Thyroid gland (tissue), 4 donors: ENCODE results near the gene GSN. TPM values are rescaled to one million over a fixed set of nuclear protein-coding genes. Genes with fewer than 3 reads are reported as not detected.

Experiments
- DNase-seq, 2 donors: peaks; one replicate each; pipeline ENCODE4 v3.0.0-alpha.2; 2019
- H3K27ac ChIP-seq, 3 donors: fragments of 200-600 bp; sonication (generic); 1 replicate in 2 of 3; 2 replicates in 1 of 3; pipeline ENCODE4 v1.5.1; 2016 to 2019; ENCODE audit warnings: mild to moderate bottlenecking in 1 of 3, moderate library complexity in 1 of 3
- H3K27me3 ChIP-seq: fragments of 200-600 bp; sonication (generic); one replicate; pipeline ENCODE4 v1.5.1; 2019
- H3K36me3 ChIP-seq, 2 donors: fragments of 200-600 bp; sonication (generic); one replicate each; pipeline ENCODE4 v1.5.1; 2016 to 2019
- H3K4me1 ChIP-seq, 2 donors: fragments of 200-600 bp; sonication (generic); one replicate each; pipeline ENCODE4 v1.5.1; 2017 to 2019
- H3K4me3 ChIP-seq, 3 donors: fragments of 200-600 bp; sonication (generic); replicated peaks in 1 of 3; 1 replicate in 2 of 3; 2 replicates in 1 of 3; pipeline ENCODE4 v1.5.1; 2016; ENCODE audit warnings: mild to moderate bottlenecking in 1 of 3
- H3K9me3 ChIP-seq: fragments of 200-600 bp; sonication (generic); one replicate; pipeline ENCODE4 v1.5.1; 2017
- POLR2A ChIP-seq, 2 donors: fragments of 450-650 bp; IDR thresholded peaks; one replicate each; pipeline ENCODE4 v1.6.1; 2017; ENCODE audit warnings: antibody characterized with exemption in 2 of 2, mild to moderate bottlenecking in 2 of 2, moderate library complexity in 1 of 2
- WGBS, 2 donors: methylation state at CpG; one replicate each; pipeline ENCODE4 v1.1.5; 2017; 5-methylcytosine and 5-hydroxymethylcytosine counted together
- intact Hi-C: fragments of 100-400 bp; cut with DNase I; formaldehyde crosslinking; loops from one replicate; pipeline ENCODE4 v1.15.1; 2023
- total RNA-seq, 4 donors: library from RNA; depleted of rRNA; stranded (reverse); fragments of >200 nt; gene quantifications; one replicate each; pipeline ENCODE4 v1.2.3, GENCODE V29; 2016
- TF ChIP-seq, protein P1 (sequence below), 6 experiments: fragments of 200-600 bp in 3 of 6; fragments of 450-650 bp in 3 of 6; sonication (generic) in 3 of 6; IDR thresholded peaks; one replicate each; pipeline ENCODE4 v1.5.1; 2016 to 2019; ENCODE audit warnings: antibody characterized with exemption in 6 of 6, mild to moderate bottlenecking in 2 of 6, inconsistent platforms in 1 of 6, moderate library complexity in 1 of 6

The GSN gene
- total RNA-seq, 4 donors from 2014 or later: 1,151 to 1,624 (median 1,443) TPM

DNA sequence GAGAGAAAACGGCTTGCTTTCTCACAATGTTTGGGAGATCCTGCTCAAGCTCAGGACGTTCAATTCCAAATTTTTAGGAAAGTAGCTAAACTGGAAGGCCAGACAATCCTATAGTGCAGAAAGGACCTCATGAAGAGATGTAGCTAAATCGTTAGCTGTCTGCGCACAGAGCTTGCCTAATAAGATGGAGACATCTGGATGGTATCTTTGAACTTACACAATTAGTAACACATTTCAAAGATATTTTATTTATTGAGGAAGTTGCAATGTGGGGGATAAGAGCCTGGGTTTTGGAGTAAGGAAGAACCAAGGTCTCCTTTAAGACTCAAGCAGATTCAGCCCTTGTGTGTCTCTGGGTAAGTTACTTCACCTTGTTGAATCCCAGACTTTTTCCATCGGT is 37.7 kb upstream of the GSN start:
- no peak for TF ChIP-seq POLR2A (IDR thresholded peaks at IDR 0.05)
- TF ChIP-seq, protein P1, sequence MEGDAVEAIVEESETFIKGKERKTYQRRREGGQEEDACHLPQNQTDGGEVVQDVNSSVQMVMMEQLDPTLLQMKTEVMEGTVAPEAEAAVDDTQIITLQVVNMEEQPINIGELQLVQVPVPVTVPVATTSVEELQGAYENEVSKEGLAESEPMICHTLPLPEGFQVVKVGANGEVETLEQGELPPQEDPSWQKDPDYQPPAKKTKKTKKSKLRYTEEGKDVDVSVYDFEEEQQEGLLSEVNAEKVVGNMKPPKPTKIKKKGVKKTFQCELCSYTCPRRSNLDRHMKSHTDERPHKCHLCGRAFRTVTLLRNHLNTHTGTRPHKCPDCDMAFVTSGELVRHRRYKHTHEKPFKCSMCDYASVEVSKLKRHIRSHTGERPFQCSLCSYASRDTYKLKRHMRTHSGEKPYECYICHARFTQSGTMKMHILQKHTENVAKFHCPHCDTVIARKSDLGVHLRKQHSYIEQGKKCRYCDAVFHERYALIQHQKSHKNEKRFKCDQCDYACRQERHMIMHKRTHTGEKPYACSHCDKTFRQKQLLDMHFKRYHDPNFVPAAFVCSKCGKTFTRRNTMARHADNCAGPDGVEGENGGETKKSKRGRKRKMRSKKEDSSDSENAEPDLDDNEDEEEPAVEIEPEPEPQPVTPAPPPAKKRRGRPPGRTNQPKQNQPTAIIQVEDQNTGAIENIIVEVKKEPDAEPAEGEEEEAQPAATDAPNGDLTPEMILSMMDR (IDR thresholded peaks at IDR 0.05): no peak
- no peaks in the 10 kb centered on the region for H3K36me3 ChIP-seq
- no peaks in the 10 kb centered on the region for H3K4me1 ChIP-seq
- DNase-seq: no peak
- H3K9me3 ChIP-seq: no peaks in the 10 kb centered on the region
- WGBS, 2 donors: 91% methylated on average over 5 of the region's 5 CpGs
- intact Hi-C loops: no loop called here
- no peak overlapping the region for H3K4me3 ChIP-seq
- H3K27me3 ChIP-seq: no peaks in the 10 kb centered on the region
- no peak overlapping the region for H3K27ac ChIP-seq

DNA sequence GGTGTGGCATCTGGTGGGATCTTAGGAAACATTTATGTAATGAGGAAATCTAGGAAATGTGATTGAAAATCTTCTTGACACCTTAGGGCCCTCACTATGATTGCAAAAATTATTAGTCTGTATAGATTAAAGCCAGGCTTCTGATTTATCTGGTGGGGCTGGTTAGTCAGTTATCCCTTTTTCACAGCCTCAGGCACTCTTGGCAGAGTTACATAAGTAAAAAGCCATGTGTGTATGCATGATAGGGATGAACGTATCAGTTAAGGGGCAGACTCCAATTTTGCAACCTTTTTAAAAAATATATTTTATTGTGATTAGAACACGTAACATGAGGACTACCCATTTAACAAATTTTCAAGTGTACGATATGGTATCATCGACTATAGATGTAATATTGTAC is 35.7 kb upstream of the GSN start:
- Histone ChIP-seq H3K27ac (no peak overlapping the region), H3K27me3 (no peaks in the 10 kb centered on the region), H3K9me3 (no peaks in the 10 kb centered on the region), H3K4me1 (no peaks in the 10 kb centered on the region), H3K36me3 (no peaks in the 10 kb centered on the region), H3K4me3 (no peak overlapping the region)
- TF ChIP-seq, protein P1 (IDR thresholded peaks at IDR 0.05): no peak
- no peak for TF ChIP-seq POLR2A (IDR thresholded peaks at IDR 0.05)
- WGBS, 2 donors: 97 to 98% methylated on average over 4 of the region's 4 CpGs
- no peak for DNase-seq
- intact Hi-C loops: no loop called here

DNA sequence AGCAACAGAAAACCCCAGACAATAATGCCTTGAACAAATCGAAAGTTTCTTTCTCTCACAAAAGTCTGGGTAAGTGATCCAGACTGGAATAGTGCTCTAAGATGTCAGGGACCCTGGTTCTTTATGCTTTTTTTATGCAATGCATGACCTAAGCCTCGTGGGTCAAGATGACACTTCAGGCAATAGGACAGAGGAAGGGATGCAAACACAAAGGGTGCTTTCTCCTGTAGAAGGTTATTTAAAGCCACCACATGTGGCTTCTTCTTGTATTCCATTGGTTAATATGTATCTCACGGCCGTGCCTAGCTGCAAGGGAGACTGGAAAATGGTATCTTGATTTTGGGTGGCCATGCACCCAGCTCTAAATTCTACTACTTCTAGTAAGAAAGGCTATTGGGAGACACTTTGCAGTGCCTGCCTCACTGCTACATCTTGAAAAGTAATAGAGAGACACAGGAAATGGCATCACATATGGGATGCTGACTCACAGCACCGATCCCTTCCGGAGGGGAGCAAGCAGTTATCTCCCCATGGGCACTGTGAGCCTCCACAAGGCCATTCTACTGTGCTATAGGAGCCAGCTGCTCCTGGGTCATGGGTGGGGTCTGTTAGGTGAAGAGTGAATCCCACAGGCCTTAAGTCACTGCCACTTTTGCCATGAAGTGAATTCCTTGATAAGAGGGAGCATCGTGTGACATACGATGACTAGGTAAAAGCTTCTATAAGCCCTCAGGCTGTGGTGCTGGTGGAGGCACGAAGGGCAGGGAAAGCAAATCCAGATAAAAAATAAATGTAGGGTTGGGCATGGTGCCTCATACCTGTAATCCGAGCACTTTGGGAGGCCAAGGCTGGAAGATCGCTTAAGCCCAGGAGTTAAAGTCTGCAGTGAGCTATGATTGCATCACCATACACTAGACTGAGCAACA is 33.8 kb upstream of the GSN start:
- 86% methylated on average over 11 of the region's 11 CpGs for WGBS, 2 donors
- DNase-seq: no peak

DNA sequence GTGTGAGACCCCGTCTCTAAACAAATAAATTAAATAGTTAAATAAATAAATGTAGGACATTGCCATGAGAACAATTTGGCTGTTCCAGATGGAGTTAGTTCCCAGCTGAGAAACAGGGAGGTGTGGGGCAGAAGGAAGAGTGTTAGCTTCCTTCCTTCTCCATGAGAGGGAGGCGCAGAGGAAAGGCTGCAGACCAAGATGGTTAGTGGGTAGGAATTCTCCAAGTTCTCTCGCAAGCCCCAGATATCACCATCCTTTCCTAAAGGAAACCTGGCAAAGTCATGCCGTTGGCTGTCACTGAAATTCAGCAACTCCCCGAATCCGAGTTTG is 33.2 kb upstream of the GSN start:
- intact Hi-C loops: no loop called here
- TF ChIP-seq, protein P1 (IDR thresholded peaks at IDR 0.05): no peak
- no peak for TF ChIP-seq POLR2A (IDR thresholded peaks at IDR 0.05)
- Histone ChIP-seq H3K4me3 (no peak overlapping the region), H3K27ac (no peak overlapping the region), H3K4me1 (no peaks in the 10 kb centered on the region), H3K9me3 (no peaks in the 10 kb centered on the region), H3K36me3 (no peaks in the 10 kb centered on the region), H3K27me3 (no peaks in the 10 kb centered on the region)
- no peak for DNase-seq
- 79 to 83% methylated on average over 6 of the region's 6 CpGs for WGBS, 2 donors

More for the DNA sequence above, 33.8 kb upstream of the GSN start:
- H3K36me3 ChIP-seq: no peaks in the 10 kb centered on the region
- no peaks in the 10 kb centered on the region for H3K27me3 ChIP-seq
- no peak overlapping the region for H3K27ac ChIP-seq
- intact Hi-C loops: no loop called here
- no peaks in the 10 kb centered on the region for H3K9me3 ChIP-seq
- TF ChIP-seq POLR2A (IDR thresholded peaks at IDR 0.05): no peak
- TF ChIP-seq, protein P1 (IDR thresholded peaks at IDR 0.05): no peak
- no peak overlapping the region for H3K4me3 ChIP-seq
- no peaks in the 10 kb centered on the region for H3K4me1 ChIP-seq

DNA sequence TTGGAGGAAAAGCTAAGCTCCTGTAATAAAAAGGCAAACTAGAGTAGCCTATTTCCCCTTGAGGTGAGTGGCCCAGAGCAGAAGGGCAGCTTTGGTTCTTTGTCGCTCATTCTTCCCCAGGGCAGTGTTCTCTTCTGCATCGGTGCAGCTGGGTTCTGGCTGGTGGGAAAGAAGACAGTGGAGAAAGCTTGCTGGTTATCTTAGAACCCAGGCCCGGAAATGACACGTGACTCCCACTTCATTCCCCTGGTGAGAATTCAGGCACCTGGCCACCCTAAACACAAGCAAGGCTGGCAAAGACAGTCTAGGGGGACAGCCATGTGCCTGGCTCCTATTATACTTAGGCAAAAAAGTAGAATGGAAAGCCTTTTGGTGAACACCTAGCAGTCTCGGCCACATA is 32.5 kb upstream of the GSN start:
- no peaks in the 10 kb centered on the region for H3K36me3 ChIP-seq
- intact Hi-C loops: no loop called here
- WGBS, 2 donors: 96 to 100% methylated on average over 5 of the region's 5 CpGs
- no peaks in the 10 kb centered on the region for H3K27me3 ChIP-seq
- H3K4me3 ChIP-seq: no peak overlapping the region
- no peaks in the 10 kb centered on the region for H3K4me1 ChIP-seq
- no peaks in the 10 kb centered on the region for H3K9me3 ChIP-seq
- TF ChIP-seq, protein P1 (IDR thresholded peaks at IDR 0.05): no peak
- no peak for TF ChIP-seq POLR2A (IDR thresholded peaks at IDR 0.05)
- DNase-seq: no peak
- H3K27ac ChIP-seq: no peak overlapping the region
